22Rv1 (cell line): ENCODE results near the gene PDE5A.

Experiments
- CTCF ChIP-seq: fragments of 450-650 bp; IDR thresholded peaks from 2 replicates; pipeline ENCODE4 v1.5.1; 2017; ENCODE audit warnings: mild to moderate bottlenecking
- ZFX ChIP-seq: fragments of 450-650 bp; IDR thresholded peaks from 2 replicates; pipeline ENCODE4 v1.6.1; 2017; ENCODE audit warnings: antibody characterized with exemption, borderline replicate concordance

- TF ChIP-seq CTCF (no peak), ZFX (no peak)
These were observed 98.8 kb downstream of the PDE5A start for GRCh38 chr4:119529788-119530187.
